Ovary (tissue), 9 donors: ENCODE results near the gene MYOF. TPM values are rescaled to one million over a fixed set of nuclear protein-coding genes. Genes with fewer than 3 reads are reported as not detected.
"Not testable (repeated sequence)": the region's sequence is repeated elsewhere in the genome, so short reads cannot be mapped to it uniquely, and the experiment has no call there.

Source experiments
- DNase-seq, 5 donors: peaks; one replicate each; pipeline ENCODE4 v3.0.0-alpha.2; 2019 to 2020
- H3K27ac ChIP-seq, 2 donors: fragments of 200-600 bp; one replicate each; pipeline versions ENCODE4 v1.5.1 to v1.8.0; 2019 to 2022
- H3K27me3 ChIP-seq: fragments of 200-600 bp; one replicate; pipeline ENCODE4 v1.8.0; 2022
- H3K36me3 ChIP-seq: fragments of 200-600 bp; sonication (generic); one replicate; pipeline ENCODE4 v1.5.1; 2019
- H3K4me1 ChIP-seq: one replicate; pipeline ENCODE4 v1.8.1; 2013; ENCODE audit warnings: mild to moderate bottlenecking, moderate library complexity; ENCODE audit not compliant: insufficient read depth
- H3K4me3 ChIP-seq: fragments of 200-600 bp; sonication (generic); one replicate; pipeline ENCODE4 v1.5.1; 2017
- H3K9me3 ChIP-seq, 2 donors: fragments of 200-600 bp in 1 of 2; sonication (generic) in 1 of 2; one replicate each; pipeline versions ENCODE4 v1.5.1 to v1.8.1; 2013 to 2019; ENCODE audit warnings: mild to moderate bottlenecking in 1 of 2, moderate library complexity in 1 of 2
- EP300 ChIP-seq: sonication (generic); formaldehyde crosslinking; IDR thresholded peaks from one replicate; pipeline ENCODE4 v1.6.1; 2017; ENCODE audit warnings: antibody characterized with exemption
- POLR2A ChIP-seq: fragments of 450-650 bp; IDR thresholded peaks from one replicate; pipeline ENCODE4 v1.6.1; 2017; ENCODE audit warnings: antibody characterized with exemption, mild to moderate bottlenecking, moderate library complexity
- WGBS, 3 donors: extraction: QIAGEN DNeasy Blood & Tissue Kit in 1 of 3; methylation state at CpG; one replicate each; pipeline versions ENCODE4 v1.1.5 to v1.1.7; 2013 to 2017; 5-methylcytosine and 5-hydroxymethylcytosine counted together
- intact Hi-C, 4 donors: fragments of 100-400 bp; cut with DNase I; formaldehyde crosslinking; loops; one replicate each; pipeline versions ENCODE4 v1.11.0 to v1.15.1; 2022 to 2023
- polyA plus RNA-seq, 2 donors: library from polyadenylated mRNA; stranded (reverse); fragments of 200-250 nt in 1 of 2; fragments of 350-450 nt in 1 of 2; fragmentation: Illumina TruSeq in 1 of 2; extraction: RNeasy Lipid Tissue Mini Kit (QIAGEN cat#74804) in 1 of 2; gene quantifications; one replicate each; pipeline ENCODE4 v1.2.3, GENCODE V29; 2013 to 2014
- total RNA-seq, 7 donors: library from RNA; depleted of rRNA in 2 of 7; stranded (reverse); fragments of >200 nt in 2 of 7; fragmentation: NEBNext Ultra II Directional in 3 of 7; extraction: Animal tissue kit (Norgen Biotek cat#: 25700) in 3 of 7; gene quantifications; one replicate each; pipeline versions ENCODE4 v1.1.0 to v1.2.4, GENCODE V29; 2016 to 2023
- TF ChIP-seq, protein P1 (sequence below), 3 donors: fragments of 450-650 bp in 2 of 3; fragments of 200-600 bp in 1 of 3; IDR thresholded peaks; one replicate each; pipeline versions ENCODE4 v1.5.1 to v1.8.0; 2016 to 2022; ENCODE audit warnings: antibody characterized with exemption in 3 of 3, mild to moderate bottlenecking in 1 of 3
- donor health status: DM: no; HTN: no; CAD: no; lungs with moderate emphysema.
- donor health status: DM: no; HTN: no; CAD: no.
- donor health status: Bipolar disorder and iron deficiency.
- donor health status: DM: yes; HTN: yes; CAD: no.
- donor health status: DM: no; HTN: no; CAD: no.
- donor health status: DM: yes; HTN: yes; CAD: no.

Gene MYOF
- total and polyA plus RNA-seq, 9 donors = 7.9 to 89.0 (median 45.7) TPM

DNA sequence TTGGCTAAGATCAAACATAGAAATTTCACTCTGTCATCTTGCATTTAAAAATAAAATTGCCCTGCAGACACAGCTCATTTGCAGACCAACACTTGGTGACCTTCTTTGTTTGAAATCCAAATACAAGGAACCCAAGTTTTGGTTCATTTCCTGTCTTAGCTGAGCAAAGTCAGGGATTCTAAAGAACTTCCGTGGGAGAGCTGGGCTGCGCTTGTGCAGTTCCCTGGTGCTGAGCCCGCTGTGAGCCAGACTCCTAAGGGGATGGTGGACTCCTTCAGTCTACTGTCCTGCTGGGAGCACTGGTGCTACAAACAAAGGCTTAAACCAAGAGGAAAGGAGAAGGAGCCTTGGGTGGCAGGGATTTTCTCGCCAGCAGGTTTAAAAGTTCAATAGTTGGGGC lies 60.0 kb downstream of the MYOF start:
- H3K4me1 ChIP-seq = peaks cover 5% of the 10 kb centered on the region
- H3K27me3 ChIP-seq = no peaks in the 10 kb centered on the region
- no peaks in the 10 kb centered on the region for H3K9me3 ChIP-seq
- 37 to 47% (median 44%) methylated on average over 4 of the region's 4 CpGs for WGBS, 3 donors
- H3K4me3 ChIP-seq = no peak overlapping the region
- H3K27ac ChIP-seq = peak overlapping the region in 1 of 2 donors; percentile 33
- intact Hi-C loops = no loop called here
- no peaks in the 10 kb centered on the region for H3K36me3 ChIP-seq
- TF ChIP-seq EP300 (no peak), POLR2A (no peak)
- TF ChIP-seq, protein P1, sequence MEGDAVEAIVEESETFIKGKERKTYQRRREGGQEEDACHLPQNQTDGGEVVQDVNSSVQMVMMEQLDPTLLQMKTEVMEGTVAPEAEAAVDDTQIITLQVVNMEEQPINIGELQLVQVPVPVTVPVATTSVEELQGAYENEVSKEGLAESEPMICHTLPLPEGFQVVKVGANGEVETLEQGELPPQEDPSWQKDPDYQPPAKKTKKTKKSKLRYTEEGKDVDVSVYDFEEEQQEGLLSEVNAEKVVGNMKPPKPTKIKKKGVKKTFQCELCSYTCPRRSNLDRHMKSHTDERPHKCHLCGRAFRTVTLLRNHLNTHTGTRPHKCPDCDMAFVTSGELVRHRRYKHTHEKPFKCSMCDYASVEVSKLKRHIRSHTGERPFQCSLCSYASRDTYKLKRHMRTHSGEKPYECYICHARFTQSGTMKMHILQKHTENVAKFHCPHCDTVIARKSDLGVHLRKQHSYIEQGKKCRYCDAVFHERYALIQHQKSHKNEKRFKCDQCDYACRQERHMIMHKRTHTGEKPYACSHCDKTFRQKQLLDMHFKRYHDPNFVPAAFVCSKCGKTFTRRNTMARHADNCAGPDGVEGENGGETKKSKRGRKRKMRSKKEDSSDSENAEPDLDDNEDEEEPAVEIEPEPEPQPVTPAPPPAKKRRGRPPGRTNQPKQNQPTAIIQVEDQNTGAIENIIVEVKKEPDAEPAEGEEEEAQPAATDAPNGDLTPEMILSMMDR (IDR thresholded peaks at IDR 0.05) = no peak
- no peak for DNase-seq

DNA sequence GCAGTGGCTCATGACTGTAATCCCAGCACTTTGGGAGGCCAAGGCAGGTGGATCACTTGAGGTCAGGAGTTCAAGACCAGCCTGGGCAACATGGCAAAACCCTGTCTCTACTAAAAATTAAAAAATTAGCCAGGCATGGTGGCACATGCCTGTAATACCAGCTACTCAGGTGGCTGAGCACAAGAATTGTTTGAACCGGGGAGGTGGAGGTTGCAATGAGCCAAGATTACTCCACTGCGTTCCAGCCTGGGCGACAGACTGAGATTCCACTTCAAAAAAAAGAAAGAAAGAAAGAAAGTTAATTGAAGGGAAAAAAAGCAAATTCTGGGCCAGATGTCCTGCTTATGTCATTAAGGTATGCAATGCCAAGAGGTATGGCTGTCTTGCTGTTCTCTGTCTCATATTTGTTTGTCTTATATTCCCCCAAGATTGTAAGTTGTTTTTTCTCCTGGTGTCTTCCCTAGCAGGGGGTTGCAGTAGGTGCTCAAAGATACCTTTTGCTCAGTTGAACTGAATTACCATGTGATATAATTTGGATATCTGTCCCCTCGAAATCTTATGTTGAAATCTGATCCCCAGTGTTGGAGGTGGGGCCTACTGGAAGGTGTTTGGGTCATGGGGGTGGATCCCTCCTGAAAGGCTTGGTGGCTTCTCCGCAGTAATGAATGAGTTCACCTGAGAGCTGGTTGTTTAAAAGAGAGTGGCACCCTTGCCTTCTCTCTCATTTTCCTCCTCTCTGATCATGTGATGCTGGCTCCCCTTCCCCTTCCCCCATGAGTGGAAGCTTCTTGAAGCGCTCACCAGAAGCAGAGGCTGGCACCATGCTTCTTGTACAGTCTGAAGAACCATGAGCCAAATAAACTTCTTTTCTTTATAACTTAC lies 60.9 kb downstream of the MYOF start:
- WGBS, 3 donors = 84 to 85% (median 84%) methylated on average over 6 of the region's 6 CpGs
- Histone ChIP-seq H3K36me3 (no peaks in the 10 kb centered on the region), H3K4me1 (peaks cover 4% of the 10 kb centered on the region), H3K4me3 (no peak overlapping the region), H3K27ac (no peak overlapping the region), H3K9me3 (no peaks in the 10 kb centered on the region), H3K27me3 (no peaks in the 10 kb centered on the region)
- intact Hi-C loops = no loop called here
- no peak for TF ChIP-seq POLR2A
- no peak for TF ChIP-seq EP300
- TF ChIP-seq, protein P1 (IDR thresholded peaks at IDR 0.05) = no peak
- DNase-seq = no peak

DNA sequence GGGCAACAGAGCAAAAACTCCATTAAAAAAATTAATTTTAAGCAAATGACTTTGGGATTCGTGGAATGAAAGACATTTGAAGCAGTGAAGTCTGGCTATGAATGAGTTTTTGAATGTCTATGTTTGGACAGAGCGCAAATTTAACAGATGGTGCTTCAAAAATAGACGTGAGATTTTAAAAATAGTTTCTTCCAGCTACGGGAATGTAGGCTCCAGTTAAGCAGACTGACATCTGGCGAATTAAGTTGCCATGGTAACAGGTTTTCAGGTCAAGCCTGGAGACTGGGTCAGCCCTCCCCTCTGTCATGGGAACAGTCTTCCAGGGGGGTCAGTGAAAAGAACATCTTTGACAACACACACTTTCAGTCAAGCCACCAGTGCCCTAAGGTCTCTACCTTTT lies 62.0 kb downstream of the MYOF start:
- H3K36me3 ChIP-seq = no peaks in the 10 kb centered on the region
- H3K27me3 ChIP-seq = no peaks in the 10 kb centered on the region
- intact Hi-C loops = no loop called here
- DNase-seq = no peak
- H3K4me3 ChIP-seq = no peak overlapping the region
- H3K27ac ChIP-seq = no peak overlapping the region
- peaks cover 4% of the 10 kb centered on the region for H3K4me1 ChIP-seq
- WGBS, 3 donors = 15 to 25% (median 17%) methylated on average over 5 of the region's 5 CpGs
- H3K9me3 ChIP-seq = no peaks in the 10 kb centered on the region
- TF ChIP-seq EP300 (no peak), POLR2A (no peak)
- TF ChIP-seq, protein P1 (IDR thresholded peaks at IDR 0.05) = no peak

GRCh38 chr10:93419016-93419415 lies 63.1 kb downstream of the MYOF start:
- intact Hi-C loops, H3K27me3 ChIP-seq, H3K36me3 ChIP-seq, H3K4me1 ChIP-seq, H3K4me3 ChIP-seq, H3K27ac ChIP-seq, DNase-seq, H3K9me3 ChIP-seq: not testable (repeated sequence)
- 95 to 96% (median 95%) methylated on average over 8 of the region's 8 CpGs for WGBS, 3 donors

DNA sequence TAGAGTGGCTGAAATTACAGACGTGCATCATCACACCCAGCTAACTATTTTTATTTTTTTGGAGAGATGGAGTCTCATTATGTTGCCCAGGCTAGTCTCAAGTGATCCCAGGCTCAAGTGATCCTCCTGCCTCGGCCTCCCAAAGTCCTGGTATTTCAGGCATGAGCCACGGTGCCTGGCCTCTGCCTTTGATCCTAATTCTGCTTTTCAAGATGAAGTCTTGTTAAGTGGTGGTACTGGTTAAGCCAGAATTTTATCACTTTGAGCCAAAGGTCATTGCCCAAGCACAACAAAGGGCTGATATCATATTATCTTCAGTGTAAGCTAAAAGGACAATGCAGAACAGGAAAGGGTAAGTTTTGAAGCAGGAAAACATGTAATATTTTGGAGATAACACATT lies 64.2 kb downstream of the MYOF start:
- H3K4me3 ChIP-seq = no peak overlapping the region
- DNase-seq = no peak
- no peaks in the 10 kb centered on the region for H3K36me3 ChIP-seq
- no peaks in the 10 kb centered on the region for H3K27me3 ChIP-seq
- intact Hi-C loops = no loop called here
- H3K4me1 ChIP-seq = peaks cover 4% of the 10 kb centered on the region
- no peaks in the 10 kb centered on the region for H3K9me3 ChIP-seq
- no peak overlapping the region for H3K27ac ChIP-seq
- 76 to 79% (median 78%) methylated on average over 3 of the region's 3 CpGs for WGBS, 3 donors
- TF ChIP-seq EP300 (no peak), POLR2A (no peak)
- TF ChIP-seq, protein P1 (IDR thresholded peaks at IDR 0.05) = no peak
